LNCaP clone FGC (cell line): Measurements from ENCODE around the gene ZBTB16.

ENCODE experiments used
- DNase-seq: peaks from one replicate; pipeline ENCODE4 v3.0.0-alpha.2; 2011; ENCODE audit warnings: low read depth
- H3K4me3 ChIP-seq: 2 replicates; pipeline ENCODE4 v1.5.1; 2011; ENCODE audit warnings: mild to moderate bottlenecking, low read depth, low read length, control low read depth
- CTCF ChIP-seq: IDR thresholded peaks from 2 replicates; pipeline ENCODE4 v1.5.1; 2012; ENCODE audit warnings: mild to moderate bottlenecking; ENCODE audit not compliant: control insufficient read depth, insufficient read depth; ENCODE audit errors: extremely low read depth

Gene ZBTB16

GRCh38 chr11:114247070-114247789, 187.7 kb downstream of the ZBTB16 start:
- H3K4me3 ChIP-seq: no peak overlapping the region
- TF ChIP-seq CTCF: no peak
- DNase-seq: no peak

- no peak overlapping the region for H3K4me3 ChIP-seq
- no peak for TF ChIP-seq CTCF
- DNase-seq: no peak
Observed at GRCh38 chr11:114250180-114250579, 190.7 kb downstream of the ZBTB16 start.

- no peak for TF ChIP-seq CTCF
- no peak for DNase-seq
- no peak overlapping the region for H3K4me3 ChIP-seq
Observed at GRCh38 chr11:114250993-114251814, 191.7 kb downstream of the ZBTB16 start.

GRCh38 chr11:114251815-114252337, 192.4 kb downstream of the ZBTB16 start:
- TF ChIP-seq CTCF: no peak
- no peak for DNase-seq
- no peak overlapping the region for H3K4me3 ChIP-seq

GRCh38 chr11:114252767-114253166, 193.3 kb downstream of the ZBTB16 start:
- TF ChIP-seq CTCF: no peak
- no peak overlapping the region for H3K4me3 ChIP-seq
- no peak for DNase-seq

- DNase-seq: no peak
- TF ChIP-seq CTCF: no peak
Observed at GRCh38 chr11:114253771-114254170, 194.3 kb downstream of the ZBTB16 start.

More at GRCh38 chr11:114253771-114254170, 194.3 kb downstream of the ZBTB16 start:
- H3K4me3 ChIP-seq: no peak overlapping the region
